Smooth muscle cell of the brain vasculature (primary cell): ENCODE measurements around the gene NCOA1.
"Not testable (repeated sequence)": the region's sequence is repeated elsewhere in the genome, so short reads cannot be mapped to it uniquely, and the experiment has no call there.

ENCODE experiments used
- DNase-seq: peaks from one replicate; pipeline ENCODE4 v3.0.0-alpha.2; 2012; ENCODE audit warnings: low read depth, low spot score

Gene NCOA1

DNA sequence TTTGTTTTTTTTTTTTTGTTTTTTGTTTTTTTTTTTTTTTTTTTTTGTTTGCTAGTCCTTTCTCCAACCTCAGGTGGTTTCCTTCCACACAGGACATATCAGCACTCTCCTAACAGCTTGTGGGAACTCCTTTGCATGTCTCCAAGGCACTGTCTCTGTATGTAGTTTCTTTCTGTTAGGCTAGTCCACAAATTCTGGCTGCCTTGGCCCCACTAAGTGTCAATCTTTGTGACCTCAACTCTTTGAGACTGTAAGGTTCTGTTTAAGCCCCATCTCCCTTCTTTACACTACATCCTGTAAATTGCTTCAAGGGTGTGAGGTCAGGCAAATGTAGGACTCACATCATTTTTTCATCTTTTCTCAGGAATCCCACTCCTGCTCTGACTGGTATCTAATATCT lies 85.1 kb downstream of the NCOA1 start:
- no peak for DNase-seq

DNA sequence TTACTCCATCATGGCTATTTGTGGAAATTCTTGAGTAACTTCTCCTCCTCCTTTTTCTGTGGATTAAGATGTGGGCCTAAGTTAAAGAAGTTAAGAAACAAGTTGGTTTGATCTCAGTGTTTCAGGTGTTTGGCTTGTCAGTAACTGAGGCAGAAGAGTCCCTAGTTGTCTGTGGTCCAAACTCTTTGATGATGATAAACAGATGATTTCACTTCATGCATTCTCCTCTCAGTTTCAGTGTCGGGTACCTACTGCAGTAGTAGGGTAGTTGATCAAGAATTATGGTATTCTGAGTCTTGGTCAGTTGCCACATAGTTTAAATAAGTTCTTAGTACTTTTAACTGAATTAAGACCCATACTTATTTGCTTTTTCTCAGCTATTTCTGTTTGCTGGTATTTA lies 85.6 kb downstream of the NCOA1 start:
- no peak for DNase-seq

DNA sequence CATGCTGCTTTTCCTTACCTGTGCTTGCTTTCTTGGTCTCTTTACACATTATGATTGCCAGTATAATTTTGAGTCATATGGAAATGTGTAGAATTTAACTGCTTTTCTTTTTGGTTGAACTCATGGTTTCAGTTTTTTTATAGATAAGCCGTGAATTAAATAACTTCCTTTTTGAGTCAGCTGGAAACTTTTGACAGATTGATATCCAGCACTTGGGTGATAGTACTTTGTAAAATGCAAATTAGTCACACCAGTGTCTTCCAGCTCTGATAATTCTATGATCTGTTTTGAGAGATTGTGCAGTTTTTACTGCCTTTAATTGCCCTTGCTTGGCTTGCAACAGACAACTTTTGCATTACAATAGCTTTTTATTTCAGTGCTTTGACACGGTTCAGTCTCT lies 86.4 kb downstream of the NCOA1 start:
- no peak for DNase-seq

DNA sequence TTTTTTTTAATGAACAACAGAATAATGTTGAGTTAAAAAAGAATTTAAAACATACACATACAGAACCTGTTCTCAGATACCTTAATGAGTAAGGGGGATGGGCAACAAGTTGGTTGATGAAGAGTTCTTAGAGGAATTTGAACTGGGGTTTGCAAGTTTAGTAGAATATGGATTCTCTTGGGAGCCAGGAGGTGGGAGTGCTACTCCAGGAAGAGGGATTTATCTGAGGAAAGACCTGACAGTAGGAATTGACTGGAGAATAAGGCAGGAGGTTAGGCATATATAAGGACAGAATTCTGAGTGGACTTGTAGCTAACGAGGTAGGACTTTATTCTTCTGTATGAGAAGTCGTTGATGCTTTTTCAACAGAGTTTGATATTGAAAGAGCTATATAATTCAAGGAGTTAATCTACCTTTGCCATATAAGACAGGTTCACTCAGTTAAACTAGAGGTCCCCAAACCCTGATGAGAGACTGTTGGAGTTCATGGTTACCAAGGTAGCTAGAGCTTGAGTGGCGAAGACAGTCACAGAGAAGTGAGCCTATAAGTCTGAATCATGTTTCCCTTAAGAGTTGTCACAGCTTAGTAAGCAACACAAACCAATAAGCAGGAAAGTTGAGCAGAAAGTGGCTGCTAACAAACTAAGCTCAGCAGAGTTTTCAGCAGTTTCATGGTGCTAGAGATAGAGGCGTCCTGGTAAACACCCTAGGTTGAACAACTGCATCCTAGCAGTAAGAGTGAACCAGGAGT lies 88.2 kb downstream of the NCOA1 start:
- DNase-seq = no peak

DNA sequence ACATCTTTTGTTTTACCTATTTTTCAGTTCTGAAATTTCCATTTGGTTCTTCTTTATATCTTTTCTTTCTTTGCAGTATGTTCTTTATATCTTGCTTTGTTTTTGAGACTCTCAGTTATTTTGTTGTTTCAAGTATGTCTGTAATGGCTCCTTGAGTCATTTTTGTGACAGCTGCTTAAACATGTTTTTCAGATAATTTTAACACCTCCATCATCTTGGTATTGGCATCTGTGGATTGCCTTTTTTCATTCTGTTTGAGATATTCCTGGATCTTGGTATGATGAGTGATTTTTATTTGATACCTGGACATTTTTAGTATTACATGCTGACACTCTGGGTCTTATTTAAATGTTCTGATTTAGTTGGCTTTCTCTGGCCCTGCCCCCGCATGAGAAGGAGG lies 89.5 kb downstream of the NCOA1 start:
- no peak for DNase-seq

DNA sequence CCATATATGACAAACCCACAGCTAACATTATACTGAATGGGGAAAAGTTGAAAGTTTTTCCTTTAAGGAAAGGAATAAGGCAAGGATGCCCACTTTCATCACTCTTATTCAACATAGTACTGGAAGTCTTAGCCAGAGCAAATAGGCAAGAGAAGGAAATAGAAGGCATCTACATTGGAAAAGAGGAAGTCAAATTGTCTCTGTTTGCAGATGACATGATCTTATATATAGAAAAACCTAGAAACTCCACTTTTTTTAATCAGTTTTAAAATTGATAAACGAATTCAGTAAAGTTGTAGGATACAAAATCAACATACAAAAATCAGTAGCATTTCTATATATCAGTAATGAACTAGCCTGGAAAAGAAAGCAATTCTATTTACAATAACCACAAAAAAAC lies 90.9 kb downstream of the NCOA1 start:
- not testable (repeated sequence) for DNase-seq

DNA sequence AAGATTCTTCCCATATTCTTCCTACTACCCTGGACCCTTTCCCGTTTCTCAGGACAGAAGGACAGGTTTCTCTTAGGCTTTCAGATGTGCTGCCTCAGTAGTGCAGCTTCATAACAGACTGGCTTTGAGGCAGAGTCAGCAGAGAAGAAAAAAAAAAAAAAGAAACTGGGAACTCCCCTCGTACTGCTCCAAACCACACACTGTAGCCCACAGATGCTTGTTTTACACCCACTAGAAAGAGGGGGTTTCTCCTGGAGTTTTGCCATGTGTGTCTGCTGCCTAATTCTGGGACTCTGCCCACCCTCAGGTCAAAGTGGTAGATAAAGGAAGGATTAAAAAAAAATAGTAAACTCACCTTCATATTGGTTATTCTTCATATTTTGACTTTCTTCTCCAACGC lies 95.9 kb downstream of the NCOA1 start:
- no peak for DNase-seq

DNA sequence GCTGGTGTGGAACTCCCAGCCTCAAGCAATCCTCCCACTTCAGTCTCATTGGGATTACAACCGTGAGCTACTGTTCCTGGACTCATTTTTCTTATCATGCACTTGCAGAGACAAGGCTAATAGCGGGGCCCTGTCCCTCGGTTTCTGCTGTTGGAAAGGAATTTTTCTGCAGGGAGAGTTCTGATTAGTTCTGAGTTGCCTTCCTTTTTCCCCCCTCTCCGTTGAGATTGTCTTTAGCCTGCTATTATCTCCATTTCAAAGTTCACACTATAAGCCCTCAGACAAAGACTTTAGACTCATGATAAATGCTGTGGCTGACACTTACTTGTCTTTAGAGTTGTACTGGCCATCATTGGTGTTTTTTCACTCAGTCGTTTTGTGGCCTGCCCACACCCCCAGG lies 97.2 kb downstream of the NCOA1 start:
- no peak for DNase-seq

DNA sequence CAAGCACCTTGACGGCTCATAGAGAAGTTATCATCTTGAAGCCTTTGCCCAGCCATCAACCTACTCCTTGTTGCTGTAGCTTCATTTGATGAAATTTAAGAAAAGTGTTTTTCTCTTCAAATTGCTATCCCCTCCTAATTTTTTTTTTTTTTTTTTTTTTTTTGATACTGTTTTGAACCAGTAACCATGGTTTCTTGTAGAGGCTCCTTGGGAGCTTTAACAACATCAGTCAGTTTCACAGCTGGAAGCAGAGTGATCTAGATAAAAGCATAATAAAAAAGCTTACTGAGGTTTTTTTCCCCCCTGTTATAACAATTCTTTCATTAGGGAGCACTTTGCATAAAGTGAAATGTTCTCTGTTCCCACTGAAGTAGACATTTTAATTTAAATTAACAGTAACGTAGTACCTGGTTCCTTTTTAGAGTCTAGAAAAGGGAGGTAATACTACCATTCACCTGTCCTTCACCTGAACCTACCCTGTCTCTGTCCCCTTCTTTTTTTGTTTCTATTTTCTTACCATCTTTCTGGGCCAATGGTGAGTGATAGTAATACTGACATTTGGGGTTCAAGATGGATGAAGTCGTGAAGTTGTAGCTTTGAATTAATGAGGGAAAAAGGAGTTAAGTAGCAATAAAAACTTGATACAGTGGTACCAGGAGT lies 101.5 kb downstream of the NCOA1 start:
- DNase-seq = no peak

DNA sequence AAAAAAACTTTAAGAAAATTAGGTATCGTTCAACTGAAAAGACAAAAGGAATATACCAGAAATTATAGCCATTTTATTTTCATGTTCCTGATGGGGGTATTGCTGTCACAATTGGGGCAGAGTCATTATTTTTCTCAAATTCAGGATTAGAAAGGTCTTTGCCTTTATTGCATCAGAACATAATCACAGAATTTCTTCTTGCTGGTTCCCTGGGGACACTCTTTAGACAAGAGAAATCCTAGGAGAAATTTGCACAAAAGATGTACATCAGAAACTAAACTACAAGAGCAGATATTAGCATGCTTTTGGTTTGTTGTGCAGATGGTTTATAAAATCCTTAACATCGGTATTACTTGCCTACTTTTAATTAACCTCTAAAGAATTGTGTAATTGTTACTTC lies 103.2 kb downstream of the NCOA1 start:
- DNase-seq = no peak

DNA sequence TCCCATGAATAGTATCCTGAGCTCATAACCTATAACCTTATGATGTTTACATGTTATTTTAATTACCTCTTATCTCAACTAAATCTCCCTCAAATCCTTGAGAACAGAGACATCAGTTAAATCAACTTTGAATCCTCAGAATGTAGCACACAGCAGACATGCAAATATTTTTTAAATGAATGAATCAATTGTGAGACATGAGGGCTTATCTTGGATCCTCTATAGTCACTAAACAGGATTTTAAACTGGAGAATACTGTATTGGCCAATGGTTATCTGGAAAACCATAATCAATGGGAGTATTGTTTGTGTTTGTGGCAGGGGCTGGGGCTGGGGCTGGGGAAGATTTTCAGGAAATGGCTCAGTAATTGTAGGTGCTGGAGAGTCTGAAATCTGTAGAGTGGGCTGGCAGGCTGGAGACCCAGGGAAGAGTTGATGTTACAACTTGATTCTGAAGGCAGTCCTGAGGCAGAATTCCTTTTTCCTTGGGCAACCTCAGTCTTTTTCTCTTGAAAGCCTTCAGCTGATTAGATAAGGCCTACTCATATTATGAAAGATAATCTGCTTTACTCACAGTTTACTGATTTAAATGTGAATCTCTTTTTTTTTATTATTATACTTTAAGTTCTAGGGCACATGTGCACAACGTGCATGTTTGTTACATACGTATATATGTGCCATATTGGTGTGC lies 106.3 kb downstream of the NCOA1 start:
- DNase-seq = no peak

DNA sequence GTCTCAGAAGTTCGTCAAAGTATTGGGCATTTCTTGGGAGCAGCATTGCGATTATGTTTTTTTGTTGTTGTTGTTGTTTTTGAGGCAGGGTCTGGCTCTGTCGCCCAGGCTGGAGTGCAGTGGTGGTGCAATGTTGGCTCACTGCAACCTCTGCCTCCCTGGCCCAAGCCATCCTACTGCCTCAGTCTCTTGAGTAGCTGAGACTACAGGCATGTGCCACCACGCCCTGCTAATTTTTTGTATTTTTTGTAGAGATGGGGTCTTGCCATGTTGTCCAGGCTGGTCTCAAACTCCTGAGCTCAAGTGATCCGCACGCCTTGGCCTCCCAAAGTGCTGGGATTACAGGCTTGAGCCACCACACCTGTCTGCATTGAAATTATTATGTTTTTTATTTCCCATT lies 109.1 kb downstream of the NCOA1 start:
- DNase-seq = not testable (repeated sequence)

DNA sequence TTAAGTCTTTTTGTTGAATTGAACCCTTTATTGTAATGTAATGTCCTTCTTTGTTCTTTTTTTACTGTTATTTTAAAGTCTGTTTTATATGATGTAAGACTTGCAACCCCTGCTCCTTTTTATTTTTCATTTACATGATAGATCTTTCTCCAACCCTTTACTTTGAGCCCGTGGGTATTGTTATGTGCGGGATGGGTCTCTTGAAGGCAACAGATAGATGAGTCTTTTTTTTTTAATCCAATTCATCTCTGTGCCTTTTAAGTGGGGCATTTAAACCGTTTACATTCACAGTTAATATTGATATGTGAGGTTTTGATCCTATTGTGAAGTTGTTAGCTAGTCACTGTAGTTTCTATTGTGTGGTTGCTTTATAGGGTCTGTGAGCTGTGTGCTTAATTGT lies 120.6 kb downstream of the NCOA1 start:
- no peak for DNase-seq

DNA sequence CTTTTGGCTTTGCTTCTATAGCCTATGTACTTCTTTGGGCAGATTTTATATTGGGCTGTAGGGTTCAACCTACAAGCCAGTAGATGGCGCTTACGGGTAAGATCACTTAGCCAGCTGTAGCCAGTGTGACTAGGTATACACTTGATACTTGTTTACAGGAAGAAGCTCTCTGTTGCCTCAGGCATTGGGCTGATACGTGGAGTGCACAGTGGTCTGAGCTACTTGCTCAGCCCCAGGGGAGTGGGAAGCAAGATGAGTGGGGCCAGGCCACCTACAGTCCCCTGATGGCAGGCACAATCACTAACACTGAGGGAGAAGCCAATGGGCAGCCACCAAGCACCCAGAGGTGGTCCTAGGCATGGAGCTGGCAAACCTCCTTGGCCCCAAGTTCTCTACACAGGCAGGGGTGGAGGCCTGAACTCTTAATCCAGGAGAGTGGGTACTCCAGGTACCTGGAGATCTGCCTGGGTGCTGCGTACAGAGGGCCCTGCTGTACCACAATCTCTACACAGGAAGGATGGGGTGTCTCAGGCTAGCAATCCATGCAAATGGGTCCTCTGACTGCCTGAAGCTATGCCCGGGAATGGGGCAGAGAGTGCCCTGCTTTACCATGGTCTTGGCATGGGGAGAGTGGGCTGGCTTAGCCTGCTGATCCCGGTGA lies 122.2 kb downstream of the NCOA1 start:
- peak; percentile 7 for DNase-seq

DNA sequence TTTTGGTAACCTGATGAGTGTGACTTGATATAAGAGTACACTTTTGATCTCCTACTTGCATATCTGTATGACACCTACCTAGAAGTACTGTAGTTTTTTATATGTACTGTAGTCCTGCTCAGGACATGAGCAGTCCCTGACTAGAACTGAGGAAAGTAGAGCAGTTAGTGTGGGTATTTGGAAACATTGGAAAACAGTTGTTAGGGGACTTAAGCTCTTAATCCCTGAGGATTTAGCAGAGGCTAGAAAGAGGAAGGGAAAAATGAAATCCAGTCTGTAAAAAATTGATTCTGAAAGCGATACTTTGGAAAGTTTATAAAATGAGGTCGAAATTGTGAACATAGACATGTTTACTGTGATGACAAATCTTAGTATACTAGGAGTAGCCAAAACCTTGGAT lies 125.6 kb downstream of the NCOA1 start:
- DNase-seq = no peak

DNA sequence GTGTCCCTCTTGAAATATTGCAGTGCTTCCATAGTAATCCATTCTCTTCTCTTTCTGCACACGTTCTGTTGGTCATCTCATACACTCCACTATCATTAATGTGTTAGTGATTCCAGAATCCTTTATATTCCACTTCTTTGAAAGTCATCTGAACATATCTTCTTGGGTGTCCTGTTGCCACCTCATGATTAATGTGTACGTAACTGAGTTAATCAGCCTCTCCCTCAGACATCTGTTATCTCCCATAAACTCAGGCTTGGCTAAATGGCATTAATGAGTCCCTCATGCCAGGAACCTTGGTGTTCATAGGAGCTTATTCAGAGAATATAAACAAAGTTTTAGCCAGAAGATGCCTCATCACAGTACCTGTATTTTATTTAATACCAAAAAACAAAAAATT lies 126.4 kb downstream of the NCOA1 start:
- DNase-seq = no peak

DNA sequence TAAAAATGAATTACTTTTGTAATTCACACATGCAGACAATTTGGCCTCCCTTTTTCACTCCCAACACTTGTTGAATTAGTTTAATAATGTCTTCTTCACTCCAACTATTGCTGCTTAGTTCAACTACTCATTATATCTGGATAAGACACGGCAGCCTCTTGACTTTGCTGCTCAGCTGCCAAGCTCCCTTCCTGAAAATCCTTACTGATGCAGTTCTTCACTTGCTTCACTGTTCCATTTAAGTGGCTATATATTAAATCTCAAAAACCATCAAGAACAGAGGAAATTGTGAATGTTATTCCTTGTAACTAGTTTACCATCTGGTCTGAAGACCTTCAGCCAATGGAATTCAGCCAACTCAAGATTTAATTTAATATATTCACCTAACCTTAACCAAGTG lies 127.1 kb downstream of the NCOA1 start:
- no peak for DNase-seq

DNA sequence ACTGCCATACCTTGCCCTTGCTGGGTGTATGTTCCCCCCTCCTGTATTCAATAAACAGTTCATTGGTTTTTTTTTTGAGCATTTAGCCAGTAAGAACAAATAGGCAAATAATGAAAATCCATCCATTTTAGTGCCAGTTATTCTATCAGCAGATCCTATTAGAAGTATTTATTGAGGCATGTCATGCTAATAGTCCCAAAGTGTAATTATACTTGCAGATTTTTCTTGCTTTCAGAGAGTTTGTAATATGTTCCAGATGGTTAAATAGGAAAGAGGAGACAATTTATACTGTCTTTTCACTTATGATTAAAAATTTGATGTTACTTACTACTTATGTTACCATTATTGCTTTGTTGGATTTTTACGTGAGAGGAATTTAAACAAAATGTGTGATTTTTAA lies 127.6 kb downstream of the NCOA1 start:
- no peak for DNase-seq

DNA sequence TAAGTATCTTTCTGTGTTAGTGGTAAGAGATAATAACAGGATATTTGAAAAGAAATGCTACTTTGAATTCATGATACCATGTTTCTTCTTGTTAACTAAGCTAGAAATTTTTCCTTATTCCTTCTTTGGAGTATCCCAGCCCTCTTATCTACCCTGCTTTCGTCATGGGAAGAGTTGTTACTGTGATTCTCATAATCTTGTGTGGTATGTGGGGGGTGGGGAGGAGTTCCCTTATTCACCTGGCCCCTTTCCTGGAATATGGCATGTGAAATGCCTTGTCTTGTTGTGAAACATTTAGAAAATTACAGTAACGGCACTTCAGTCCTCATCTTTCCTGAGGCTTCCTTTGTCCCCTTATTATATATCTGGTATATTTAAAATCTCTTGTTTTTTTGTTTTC lies 129.9 kb downstream of the NCOA1 start:
- no peak for DNase-seq

DNA sequence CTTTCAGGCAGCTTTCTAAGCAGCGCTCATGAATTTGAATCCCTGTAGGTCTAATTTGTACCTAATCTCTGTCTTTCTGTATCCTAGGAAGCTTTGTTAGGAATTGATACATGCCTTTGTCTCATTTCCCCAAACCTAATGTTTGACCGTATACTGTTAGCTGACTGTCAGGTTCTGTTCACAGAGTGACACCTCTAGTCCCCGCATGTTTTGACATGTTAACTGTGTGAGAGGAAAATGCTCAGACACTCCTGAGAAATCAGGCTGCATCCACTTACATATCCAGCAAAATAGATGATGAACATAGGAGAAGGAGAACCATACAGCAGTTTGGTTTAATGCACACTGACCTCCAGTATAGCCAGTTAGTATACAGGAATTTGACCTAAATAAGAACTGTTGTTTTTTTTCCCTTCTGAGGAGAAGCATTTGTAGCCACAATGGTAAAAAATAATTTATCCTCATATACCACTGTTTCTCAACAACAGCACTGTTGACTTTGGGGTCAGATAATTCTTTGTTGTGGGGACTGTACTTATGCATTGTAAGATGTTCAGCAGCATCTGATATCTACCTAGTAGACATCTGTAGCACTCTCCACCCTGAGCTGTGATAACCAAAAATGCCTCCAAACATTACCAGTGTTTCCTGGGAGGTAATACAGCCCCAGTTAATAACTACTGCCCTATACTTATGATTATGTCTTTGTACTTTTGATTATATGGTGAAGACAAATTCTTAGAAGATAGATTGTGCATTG lies 130.9 kb downstream of the NCOA1 start:
- DNase-seq = no peak

DNA sequence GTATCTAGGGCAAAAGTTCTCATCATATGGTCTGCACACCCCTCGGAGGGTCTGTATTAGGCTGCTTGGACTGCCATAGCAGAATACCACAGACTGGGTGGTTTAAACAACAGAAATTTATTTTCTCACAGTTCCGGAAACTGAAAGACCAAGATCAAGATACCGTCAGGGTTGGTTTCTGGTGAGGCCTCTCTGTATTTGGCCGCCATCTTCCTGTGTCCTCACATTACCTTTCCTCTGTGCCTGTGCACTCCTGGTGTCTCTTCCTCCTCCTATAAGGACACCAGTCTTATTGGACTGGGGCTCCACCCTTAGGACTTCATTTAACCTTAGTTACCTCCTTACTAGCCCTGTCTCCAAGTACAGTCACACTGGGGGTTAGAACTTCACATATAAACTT lies 132.5 kb downstream of the NCOA1 start:
- DNase-seq = no peak

DNA sequence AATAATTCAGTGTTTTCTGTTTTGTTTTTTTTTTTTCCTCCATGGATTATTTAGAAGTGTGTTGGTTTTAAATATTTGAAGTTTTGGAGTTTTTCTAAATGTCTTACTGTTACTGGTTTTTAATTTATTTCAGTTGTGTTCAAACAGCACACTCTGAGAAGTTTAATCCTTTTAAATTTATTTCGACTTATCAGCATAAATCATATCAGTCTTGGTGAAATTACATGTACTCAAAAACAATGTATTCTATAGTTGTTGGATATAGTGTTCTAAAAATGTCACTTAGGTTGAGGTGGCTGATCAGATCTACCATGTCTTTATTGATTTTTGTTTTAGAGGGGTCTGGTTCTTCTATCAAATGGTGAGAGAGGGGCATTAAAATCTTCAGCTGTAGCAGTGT lies 134.7 kb downstream of the NCOA1 start:
- DNase-seq = no peak
